Activated T-helper 1 cell treated with anti-CD3 and anti-CD28 coated beads, Interleukin-2, amount 50 U/mL, for 16 hours (primary cell): ENCODE results near the gene NR2F2.

Experiments used
- DNase-seq, 2 donors: peaks; one replicate each; pipeline ENCODE4 v3.0.0-alpha.2; 2020; ENCODE audit warnings: low read depth in 1 of 2, low spot score in 1 of 2

Gene NR2F2

DNA sequence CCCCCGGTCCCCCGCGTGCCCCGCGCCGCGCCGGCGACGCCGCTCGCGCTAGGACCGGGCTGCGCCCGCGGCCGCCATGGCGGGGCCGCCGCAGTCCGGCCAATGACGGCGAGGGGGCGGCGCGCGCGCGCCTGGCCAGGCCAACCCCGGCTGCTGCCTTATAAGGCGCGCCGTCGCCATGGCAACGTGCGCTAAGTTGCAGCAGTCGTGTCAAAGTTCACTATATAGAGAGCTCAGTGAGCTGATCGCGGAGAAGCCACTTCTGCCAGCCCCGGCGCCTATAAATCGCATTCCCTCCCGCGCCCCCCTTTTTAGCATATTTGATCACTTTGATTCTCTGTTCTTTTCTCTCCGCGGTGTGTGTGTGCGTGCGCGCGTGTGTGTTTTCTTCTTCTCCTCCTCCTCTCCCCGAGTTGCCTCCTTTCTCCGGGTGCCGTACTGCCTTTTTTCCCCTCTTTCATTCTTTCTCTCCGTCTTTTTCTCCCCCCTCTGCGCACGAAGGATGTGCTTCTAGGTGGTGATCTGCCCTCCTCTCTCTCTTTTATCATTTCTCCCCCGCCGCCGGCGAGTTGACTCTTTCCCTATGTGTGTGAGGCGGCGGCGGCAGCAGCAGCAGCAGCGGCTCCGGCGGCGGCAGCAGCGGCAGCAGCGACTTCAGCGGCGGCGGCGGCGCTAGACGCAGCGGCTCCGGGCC is at the start of gene NR2F2:
Gene NR2F2, plus strand, starts transcription at position 251 of the 694 bp plus-strand sequence. CDS start 1,406 bp downstream, outside the sequence.
- DNase-seq = no peak

GRCh38 chr15:96285305-96285704 is 45.2 kb upstream of the NR2F2 start:
- no peak for DNase-seq

DNA sequence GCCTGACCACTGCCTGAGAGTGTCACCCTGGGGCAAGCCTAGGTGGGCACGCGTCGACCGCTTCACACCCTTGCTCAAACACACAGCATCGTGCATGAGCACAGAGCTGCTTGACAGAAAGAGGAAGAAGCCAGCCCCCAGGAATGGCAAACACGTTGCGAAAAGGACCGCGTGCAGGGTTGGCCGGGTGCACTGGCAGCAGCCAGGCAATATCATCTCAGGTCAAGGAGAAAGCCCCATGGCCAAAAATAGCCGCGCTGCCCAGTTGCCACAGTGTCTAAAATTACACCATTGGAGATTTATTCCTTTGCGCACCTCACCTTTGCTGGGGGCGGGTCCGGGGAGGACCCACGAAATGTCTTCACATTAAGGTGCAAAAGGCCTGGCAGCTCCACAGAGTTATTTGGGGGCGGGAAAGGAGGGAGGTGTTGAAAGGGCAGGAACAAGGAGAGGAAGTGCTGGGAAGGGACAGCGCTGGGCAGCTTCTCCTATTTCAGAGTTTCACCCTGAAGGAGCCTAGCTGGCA is 44.7 kb upstream of the NR2F2 start:
- no peak for DNase-seq

- DNase-seq = no peak
Observed at GRCh38 chr15:96290679-96291078, 39.8 kb upstream of the NR2F2 start.

GRCh38 chr15:96292635-96293034 is 37.9 kb upstream of the NR2F2 start:
- DNase-seq = no peak

DNA sequence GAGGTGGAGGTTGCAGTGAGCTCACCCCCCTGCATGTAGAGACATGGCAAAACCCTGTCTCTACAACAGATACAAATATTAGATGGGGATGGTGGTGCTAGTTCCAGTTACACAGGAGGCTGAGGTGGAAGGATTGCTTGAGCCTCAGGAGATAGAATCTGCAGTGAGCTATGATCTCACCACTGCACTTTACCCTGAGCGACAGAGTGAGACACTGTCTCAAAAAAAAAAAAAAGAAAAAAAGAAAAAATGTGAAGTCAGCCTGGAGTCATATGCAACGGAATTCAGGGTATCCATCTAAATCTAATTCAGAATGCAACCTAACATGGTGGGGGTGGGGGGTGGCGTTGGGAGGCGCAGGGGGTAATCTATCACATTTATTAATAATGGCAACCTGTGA is 37.1 kb upstream of the NR2F2 start:
- DNase-seq = no peak

DNA sequence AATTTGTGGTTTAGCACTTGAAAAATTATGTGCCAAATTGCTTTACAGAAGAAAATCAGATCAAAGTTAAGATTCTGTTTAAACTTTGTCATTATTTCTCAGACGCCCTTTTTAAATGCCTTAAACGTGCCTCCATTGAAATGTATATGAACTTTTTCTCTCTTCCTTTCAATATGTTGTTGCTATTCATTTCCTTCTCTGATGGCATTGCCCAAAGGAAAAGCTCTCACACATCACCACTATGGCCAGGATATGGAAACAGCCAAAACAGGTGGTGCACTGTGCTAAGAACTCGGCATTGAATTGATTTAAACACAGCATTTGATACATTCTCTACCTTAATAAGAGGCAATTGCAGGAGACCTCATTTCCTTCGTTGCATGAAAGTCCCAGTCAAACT is 35.7 kb upstream of the NR2F2 start:
- DNase-seq = no peak

- DNase-seq = no peak
Observed at GRCh38 chr15:96296264-96296663, 34.2 kb upstream of the NR2F2 start.

DNA sequence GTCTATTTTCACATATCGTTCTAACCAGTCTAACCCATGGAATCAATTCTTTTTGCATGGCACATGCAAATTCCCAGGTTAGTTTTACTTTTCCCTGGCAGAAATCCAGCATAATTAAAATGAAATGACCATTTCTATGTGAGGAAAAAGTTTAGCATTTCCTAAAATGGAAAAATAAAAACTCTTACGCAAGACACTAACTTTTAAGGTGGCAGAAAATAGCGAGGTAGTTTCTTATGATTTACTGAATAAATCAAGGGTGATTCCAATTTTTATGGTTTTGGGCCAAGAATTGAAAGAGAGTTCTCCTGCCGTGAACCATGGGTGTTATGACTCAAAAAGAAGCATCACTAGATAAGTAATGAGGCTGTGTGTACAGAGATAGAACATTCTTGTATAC is 32.7 kb upstream of the NR2F2 start:
- DNase-seq = no peak

DNA sequence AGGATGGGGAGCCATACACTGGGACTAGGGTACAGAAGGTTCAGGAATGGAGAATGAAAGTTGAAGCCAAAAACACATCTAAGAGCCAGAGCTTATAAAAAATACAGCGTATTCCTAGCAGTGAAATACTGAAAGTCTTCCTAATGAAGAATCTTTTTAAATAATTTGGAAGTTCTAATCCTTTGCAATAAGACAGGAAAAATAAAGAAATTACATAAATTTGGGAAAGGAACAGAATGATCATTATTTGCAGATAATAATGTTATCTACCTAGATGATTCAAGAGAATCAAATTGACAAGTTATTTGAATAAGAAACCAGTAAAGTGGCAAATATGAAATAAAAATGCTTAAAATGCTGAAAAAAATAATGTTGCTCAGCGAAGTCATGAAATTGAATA is 32.3 kb upstream of the NR2F2 start:
- no peak for DNase-seq

DNA sequence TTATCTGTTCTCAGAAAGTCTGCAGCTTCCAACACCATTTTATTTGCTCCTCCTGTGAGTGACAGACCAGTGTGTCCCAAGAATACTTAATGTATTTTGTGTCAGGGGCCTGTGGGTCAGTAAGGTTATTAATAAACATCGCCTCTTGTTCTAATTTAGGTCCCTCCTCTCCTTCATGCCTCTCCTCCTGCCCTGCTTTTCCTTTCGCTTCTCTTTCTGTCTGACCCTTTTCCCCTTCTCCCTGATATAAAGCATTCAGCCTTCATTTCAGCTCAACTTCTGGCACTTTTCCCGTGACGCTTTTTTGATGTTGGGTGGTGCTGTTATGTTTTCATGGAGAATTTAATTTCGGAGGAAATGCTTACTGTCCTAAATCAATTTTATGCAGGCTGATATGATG is 29.7 kb upstream of the NR2F2 start:
- no peak for DNase-seq

DNA sequence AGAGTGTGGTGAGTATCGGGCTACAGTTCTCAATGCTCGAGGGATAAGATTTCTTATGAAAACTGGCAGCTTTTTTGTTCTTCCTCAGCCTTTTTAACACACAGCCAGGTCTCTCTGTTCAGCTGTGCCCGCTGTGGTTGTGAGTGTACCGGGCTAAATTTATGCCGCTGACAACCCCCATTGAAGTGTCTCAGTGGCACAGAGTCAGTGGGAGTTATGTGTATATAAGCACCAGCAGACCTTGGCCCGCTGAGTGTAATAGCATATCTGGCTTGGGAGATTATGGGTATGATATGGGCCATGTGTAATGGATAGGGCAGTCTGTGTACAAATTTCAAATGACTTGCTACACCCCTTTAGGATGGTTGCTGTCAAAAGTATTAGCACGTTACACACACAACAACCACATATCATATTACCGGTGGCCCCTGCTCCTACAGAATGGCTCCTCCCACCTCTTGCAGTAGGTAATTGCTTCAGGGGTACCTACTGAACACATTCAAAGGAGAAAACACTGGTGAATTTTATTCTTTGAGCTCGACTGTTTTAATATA is 26.9 kb upstream of the NR2F2 start:
- DNase-seq = no peak

GRCh38 chr15:96304839-96305238 is 25.7 kb upstream of the NR2F2 start:
- no peak for DNase-seq

DNA sequence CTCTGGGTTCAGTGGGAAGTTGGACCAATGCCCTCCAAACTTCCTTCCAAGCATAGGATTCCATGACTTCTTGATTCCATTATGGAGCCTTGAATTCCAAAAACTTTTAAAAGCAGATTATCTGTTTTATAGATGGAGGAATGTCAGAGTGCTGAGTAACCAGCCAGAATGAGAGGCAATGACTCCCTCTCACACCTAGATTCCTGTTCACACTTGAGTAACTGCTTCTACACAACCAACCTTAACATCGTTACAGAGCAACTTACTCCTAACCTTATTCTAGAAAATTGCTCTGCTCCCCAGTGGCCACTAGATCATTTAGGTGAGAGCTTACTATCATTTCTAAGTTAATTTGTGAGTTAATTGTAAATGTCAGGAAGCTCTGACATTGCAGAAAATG is 24.2 kb upstream of the NR2F2 start:
- no peak for DNase-seq

DNA sequence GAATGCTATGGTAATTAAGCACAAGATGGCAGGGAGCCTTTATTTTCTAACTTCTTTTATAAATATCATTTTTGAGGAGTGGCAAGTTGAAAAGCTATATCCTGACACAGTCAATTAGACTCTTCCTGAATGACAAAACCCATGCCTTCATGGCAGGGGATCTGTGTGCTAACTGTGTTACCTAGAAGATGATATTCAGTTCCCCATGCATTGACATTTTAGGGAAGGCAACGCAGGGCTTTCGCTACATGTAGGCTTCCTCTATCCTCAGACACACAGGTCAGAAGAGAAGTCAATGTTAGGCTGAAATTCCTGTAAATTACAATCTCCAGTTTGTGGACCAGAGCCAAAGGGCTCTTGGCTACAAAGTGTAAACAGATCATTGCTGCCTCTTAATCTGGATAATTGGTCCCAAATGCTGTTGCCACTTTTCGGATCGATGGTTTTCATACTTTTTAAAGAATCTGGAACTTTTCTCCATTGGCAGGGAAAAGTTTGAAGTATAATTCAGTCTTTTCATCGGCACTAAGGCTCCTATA is 22.6 kb upstream of the NR2F2 start:
- no peak for DNase-seq

GRCh38 chr15:96309143-96309660 is 21.3 kb upstream of the NR2F2 start:
- no peak for DNase-seq

- no peak for DNase-seq
Observed at GRCh38 chr15:96311256-96311955, 19.1 kb upstream of the NR2F2 start.

- no peak for DNase-seq
Observed at GRCh38 chr15:96311956-96312294, 18.6 kb upstream of the NR2F2 start.

DNA sequence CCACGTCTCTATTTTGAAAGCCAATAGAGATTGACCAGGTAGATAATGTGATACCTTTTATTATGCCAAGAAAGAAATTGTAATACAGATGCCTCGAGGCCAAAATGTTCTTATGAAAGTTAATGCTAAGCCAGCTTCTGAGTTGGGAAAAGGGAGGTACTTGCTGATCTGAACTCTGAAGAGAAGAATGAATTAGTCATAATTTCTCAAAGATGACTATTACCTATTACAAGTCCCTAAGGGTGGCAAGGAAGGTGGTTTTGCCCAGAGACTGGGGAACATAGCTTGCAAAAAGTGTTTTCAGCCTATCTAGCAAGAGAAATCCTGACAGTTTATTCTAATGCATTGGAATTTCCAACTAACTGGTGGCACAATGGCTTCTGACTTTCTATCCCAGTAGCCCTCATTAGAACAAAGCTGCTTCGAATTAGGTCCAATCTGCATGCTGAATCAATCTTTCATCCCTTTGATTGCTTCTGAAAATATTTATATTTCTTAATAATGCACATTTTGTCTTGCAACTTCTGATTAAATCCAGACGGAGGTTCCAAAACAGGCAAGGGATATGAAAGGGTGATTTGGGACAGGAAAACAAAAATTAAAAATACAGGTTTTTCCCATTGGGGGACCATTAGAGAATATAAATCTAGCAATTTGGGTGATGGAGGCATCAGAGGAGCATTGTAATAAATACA is 17.7 kb upstream of the NR2F2 start:
- no peak for DNase-seq

- no peak for DNase-seq
Observed at GRCh38 chr15:96314518-96314917, 16.0 kb upstream of the NR2F2 start.

DNA sequence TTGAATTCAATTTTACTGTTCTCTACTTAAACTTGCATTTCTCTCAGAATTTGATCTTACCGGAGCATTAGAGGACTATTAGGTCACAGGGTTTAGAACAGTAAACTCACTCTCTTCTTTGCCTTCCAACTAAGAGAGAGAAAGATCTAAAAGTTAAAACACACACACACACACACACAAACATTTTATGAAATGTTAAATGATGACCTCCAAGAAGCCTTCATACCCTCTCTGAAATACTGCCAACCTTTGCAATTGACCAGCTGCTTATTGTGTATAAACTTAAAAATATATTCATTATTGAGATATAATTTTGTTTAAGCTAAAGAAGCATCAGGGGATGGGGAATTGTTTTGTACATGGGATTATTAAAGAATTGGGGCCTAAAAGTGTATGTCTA is 15.5 kb upstream of the NR2F2 start:
- DNase-seq = no peak
